Left ventricle myocardium superior (tissue), 1 donor: ENCODE data around the gene CST9. TPM values are rescaled to one million over a fixed set of nuclear protein-coding genes. Genes with fewer than 3 reads are reported as not detected.

Experiments
- ATAC-seq: fragments of 200-7000 bp; cut with Tn5 transposase; one replicate; pipeline ENCODE4 v1.9.1; 2020; ENCODE audit warnings: mild to moderate bottlenecking, moderate library complexity
- DNase-seq: peaks from one replicate; pipeline ENCODE4 v3.0.0-alpha.2; 2020
- intact Hi-C: fragments of 100-400 bp; cut with micrococcal nuclease; formaldehyde crosslinking; loops from one replicate; pipeline ENCODE4 v1.11.0; 2022
- long read RNA-seq: library from polyadenylated mRNA; unstranded; transcript quantifications from one replicate; pipeline ENCODE4 v2.0.0, GENCODE V29; 2021
- total RNA-seq: library from RNA; stranded (reverse); fragmentation: NEBNext Ultra II Directional; extraction: Animal tissue kit (Norgen Biotek cat#: 25700); gene quantifications from one replicate; pipeline ENCODE4 v1.2.1, GENCODE V29; 2021
- donor health status: DM: no; HTN: yes; CAD: no; lungs with severe emphysema.

Gene CST9
- total RNA-seq = not detected
- long read RNA-seq = 0 reads

GRCh38 chr20:23605867-23606651 lies at the start of gene CST9:
Gene CST9, minus strand, starts transcription at chr20:23605917. Its CDS starts 53 bp downstream, at chr20:23605864.
- intact Hi-C loops = no loop called here
- DNase-seq (no peak), ATAC-seq (no peak)

GRCh38 chr20:23654717-23655116 lies 49.0 kb upstream of the CST9 start:
- ATAC-seq (no peak), DNase-seq (no peak)
- intact Hi-C loops = no loop called here

- intact Hi-C loops = no loop called here
- ATAC-seq = peak; percentile 16
Observed at GRCh38 chr20:23654000-23654399, 48.3 kb upstream of the CST9 start.

GRCh38 chr20:23653400-23653938 lies 47.8 kb upstream of the CST9 start:
- DNase-seq = no peak
- ATAC-seq = no peak
- intact Hi-C loops = no loop called here

More at GRCh38 chr20:23654000-23654399, 48.3 kb upstream of the CST9 start:
- no peak for DNase-seq

- DNase-seq (no peak), ATAC-seq (no peak)
- intact Hi-C loops = no loop called here
Observed at GRCh38 chr20:23652926-23653325, 47.2 kb upstream of the CST9 start.

- no peak for ATAC-seq
- intact Hi-C loops = no loop called here
- DNase-seq = no peak
Observed at GRCh38 chr20:23652371-23652770, 46.7 kb upstream of the CST9 start.

- intact Hi-C loops = no loop called here
- no peak for ATAC-seq
- no peak for DNase-seq
Observed at GRCh38 chr20:23651117-23651516, 45.4 kb upstream of the CST9 start.

GRCh38 chr20:23649830-23650417 lies 44.2 kb upstream of the CST9 start:
- DNase-seq (no peak), ATAC-seq (no peak)
- intact Hi-C loops = no loop called here

GRCh38 chr20:23649242-23649641 lies 43.5 kb upstream of the CST9 start:
- ATAC-seq (no peak), DNase-seq (no peak)
- intact Hi-C loops = no loop called here

GRCh38 chr20:23647346-23647745 lies 41.6 kb upstream of the CST9 start:
- DNase-seq = no peak
- intact Hi-C loops = no loop called here
- ATAC-seq = no peak

- DNase-seq (no peak), ATAC-seq (no peak)
- intact Hi-C loops = no loop called here
Observed at GRCh38 chr20:23646106-23646873, 40.6 kb upstream of the CST9 start.

GRCh38 chr20:23645575-23645974 lies 39.9 kb upstream of the CST9 start:
- DNase-seq = no peak
- intact Hi-C loops = no loop called here
- no peak for ATAC-seq

GRCh38 chr20:23644164-23644563 lies 38.4 kb upstream of the CST9 start:
- intact Hi-C loops = no loop called here
- DNase-seq (no peak), ATAC-seq (no peak)

GRCh38 chr20:23643659-23644058 lies 37.9 kb upstream of the CST9 start:
- DNase-seq (no peak), ATAC-seq (no peak)
- intact Hi-C loops = no loop called here

- ATAC-seq = peak; percentile 4
- intact Hi-C loops = no loop called here
- DNase-seq = peak; percentile 53
Observed at GRCh38 chr20:23641936-23642751, 36.4 kb upstream of the CST9 start.

- ATAC-seq = no peak
- intact Hi-C loops = no loop called here
- DNase-seq = no peak
Observed at GRCh38 chr20:23640671-23641667, 35.3 kb upstream of the CST9 start.

GRCh38 chr20:23640018-23640601 lies 34.4 kb upstream of the CST9 start:
- DNase-seq (no peak), ATAC-seq (no peak)
- intact Hi-C loops = no loop called here
